Mononuclear cell (primary cell): ENCODE results near the gene ITPKB. TPM values are rescaled to one million over a fixed set of nuclear protein-coding genes. Genes with fewer than 3 reads are reported as not detected.
"Not testable (repeated sequence)": the region's sequence is repeated elsewhere in the genome, so short reads cannot be mapped to it uniquely, and the experiment has no call there.

Experiments
- H3K27me3 ChIP-seq: 2 replicates; pipeline ENCODE4 v1.6.0; 2011; ENCODE audit warnings: low read length, control low read depth; ENCODE audit not compliant: insufficient read depth
- H3K4me1 ChIP-seq: 2 replicates; pipeline ENCODE4 v1.5.1; 2011; ENCODE audit warnings: mild to moderate bottlenecking, low read length, control low read depth; ENCODE audit not compliant: insufficient read depth
- H3K4me3 ChIP-seq: 2 replicates; pipeline ENCODE4 v1.5.1; 2011; ENCODE audit warnings: mild to moderate bottlenecking, low read length, moderate library complexity
- H3K9me3 ChIP-seq: 2 replicates; pipeline ENCODE4 v1.5.1; 2011; ENCODE audit warnings: low read depth, mild to moderate bottlenecking, control low read depth, low read length
- total RNA-seq: library from RNA; depleted of rRNA; stranded (reverse); fragments of >200 nt; gene quantifications from one replicate; pipeline ENCODE4 v1.2.3, GENCODE V29; 2012

Gene ITPKB
- total RNA-seq, 1 donor = 235 TPM

- no peak overlapping the region for H3K4me3 ChIP-seq
- H3K4me1 ChIP-seq = no peaks in the 10 kb centered on the region
- H3K9me3 ChIP-seq = no peaks in the 10 kb centered on the region
- H3K27me3 ChIP-seq = no peaks in the 10 kb centered on the region
Measured at GRCh38 chr1:226766565-226766964, 27.5 kb upstream of the ITPKB start.

- no peaks in the 10 kb centered on the region for H3K9me3 ChIP-seq
- H3K4me3 ChIP-seq = no peak overlapping the region
- H3K27me3 ChIP-seq = no peaks in the 10 kb centered on the region
- no peaks in the 10 kb centered on the region for H3K4me1 ChIP-seq
Measured at GRCh38 chr1:226764533-226764932, 25.5 kb upstream of the ITPKB start.

- no peaks in the 10 kb centered on the region for H3K9me3 ChIP-seq
- no peak overlapping the region for H3K4me3 ChIP-seq
- no peaks in the 10 kb centered on the region for H3K4me1 ChIP-seq
Measured at GRCh38 chr1:226763905-226764264, 24.8 kb upstream of the ITPKB start.

GRCh38 chr1:226762988-226763904 is 24.2 kb upstream of the ITPKB start:
- Histone ChIP-seq H3K4me1 (no peaks in the 10 kb centered on the region), H3K4me3 (no peak overlapping the region), H3K9me3 (no peaks in the 10 kb centered on the region), H3K27me3 (no peaks in the 10 kb centered on the region)

More at GRCh38 chr1:226763905-226764264, 24.8 kb upstream of the ITPKB start:
- H3K27me3 ChIP-seq = no peaks in the 10 kb centered on the region

- H3K4me1 ChIP-seq = no peaks in the 10 kb centered on the region
- no peak overlapping the region for H3K4me3 ChIP-seq
- H3K27me3 ChIP-seq = no peaks in the 10 kb centered on the region
- no peaks in the 10 kb centered on the region for H3K9me3 ChIP-seq
Measured at GRCh38 chr1:226762055-226762454, 23.0 kb upstream of the ITPKB start.

GRCh38 chr1:226761322-226761721 is 22.2 kb upstream of the ITPKB start:
- no peaks in the 10 kb centered on the region for H3K9me3 ChIP-seq
- no peak overlapping the region for H3K4me3 ChIP-seq
- no peaks in the 10 kb centered on the region for H3K4me1 ChIP-seq
- no peaks in the 10 kb centered on the region for H3K27me3 ChIP-seq

- no peak overlapping the region for H3K4me3 ChIP-seq
- no peaks in the 10 kb centered on the region for H3K9me3 ChIP-seq
- H3K27me3 ChIP-seq = no peaks in the 10 kb centered on the region
- H3K4me1 ChIP-seq = no peaks in the 10 kb centered on the region
Measured at GRCh38 chr1:226754793-226755533, 15.9 kb upstream of the ITPKB start.

GRCh38 chr1:226754097-226754496 is 15.0 kb upstream of the ITPKB start:
- Histone ChIP-seq H3K9me3 (no peaks in the 10 kb centered on the region), H3K4me3 (no peak overlapping the region), H3K27me3 (no peaks in the 10 kb centered on the region), H3K4me1 (no peaks in the 10 kb centered on the region)

- no peaks in the 10 kb centered on the region for H3K4me1 ChIP-seq
- H3K9me3 ChIP-seq = no peaks in the 10 kb centered on the region
- no peaks in the 10 kb centered on the region for H3K27me3 ChIP-seq
- H3K4me3 ChIP-seq = no peak overlapping the region
Measured at GRCh38 chr1:226751703-226752102, 12.6 kb upstream of the ITPKB start.

- H3K27me3 ChIP-seq = no peaks in the 10 kb centered on the region
- H3K4me1 ChIP-seq = no peaks in the 10 kb centered on the region
- no peak overlapping the region for H3K4me3 ChIP-seq
- H3K9me3 ChIP-seq = no peaks in the 10 kb centered on the region
Measured at GRCh38 chr1:226751214-226751613, 12.1 kb upstream of the ITPKB start.

GRCh38 chr1:226749467-226749866 is 10.4 kb upstream of the ITPKB start:
- Histone ChIP-seq H3K27me3 (no peaks in the 10 kb centered on the region), H3K9me3 (no peaks in the 10 kb centered on the region), H3K4me3 (no peak overlapping the region), H3K4me1 (no peaks in the 10 kb centered on the region)

GRCh38 chr1:226748306-226748705 is 9.2 kb upstream of the ITPKB start:
- H3K27me3 ChIP-seq = no peaks in the 10 kb centered on the region
- no peak overlapping the region for H3K4me3 ChIP-seq
- no peaks in the 10 kb centered on the region for H3K4me1 ChIP-seq
- H3K9me3 ChIP-seq = no peaks in the 10 kb centered on the region

GRCh38 chr1:226747519-226748263 is 8.6 kb upstream of the ITPKB start:
- not testable (repeated sequence) for H3K4me1 ChIP-seq, H3K9me3 ChIP-seq, H3K4me3 ChIP-seq, H3K27me3 ChIP-seq

- no peak overlapping the region for H3K4me3 ChIP-seq
- peaks cover 20% of the 10 kb centered on the region for H3K4me1 ChIP-seq
- H3K9me3 ChIP-seq = no peaks in the 10 kb centered on the region
- no peaks in the 10 kb centered on the region for H3K27me3 ChIP-seq
Measured at GRCh38 chr1:226743259-226743658, 4.2 kb upstream of the ITPKB start.

- Histone ChIP-seq H3K4me1 (peaks cover 31% of the 10 kb centered on the region), H3K27me3 (no peaks in the 10 kb centered on the region), H3K4me3 (no peak overlapping the region), H3K9me3 (no peaks in the 10 kb centered on the region)
Measured at GRCh38 chr1:226741009-226741408, 1.9 kb upstream of the ITPKB start.
